Esophagus muscularis mucosa (tissue), 4 donors: ENCODE results near the gene CEBPG. TPM values are rescaled to one million over a fixed set of nuclear protein-coding genes. Genes with fewer than 3 reads are reported as not detected.

ENCODE experiments used
- DNase-seq: peaks from one replicate; pipeline ENCODE4 v3.0.0-alpha.2; 2017; ENCODE audit errors: extremely low spot score
- H3K27ac ChIP-seq, 4 donors: fragments of 200-600 bp; sonication (generic); replicated peaks in 1 of 4; 1 replicate in 3 of 4; 2 replicates in 1 of 4; pipeline ENCODE4 v1.5.1; 2016 to 2019; ENCODE audit warnings: mild to moderate bottlenecking in 1 of 4
- H3K27me3 ChIP-seq, 4 donors: fragments of 200-600 bp; sonication (generic); one replicate each; pipeline versions ENCODE4 v1.5.1 to v1.6.0; 2016 to 2019
- H3K36me3 ChIP-seq, 4 donors: fragments of 200-600 bp; sonication (generic); one replicate each; pipeline ENCODE4 v1.5.1; 2016 to 2019
- H3K4me1 ChIP-seq, 4 donors: fragments of 200-600 bp; sonication (generic); one replicate each; pipeline ENCODE4 v1.5.1; 2016 to 2019
- H3K4me3 ChIP-seq, 4 donors: fragments of 200-600 bp; sonication (generic); 1 replicate in 2 of 4; 2 replicates in 2 of 4; pipeline ENCODE4 v1.5.1; 2016 to 2019; ENCODE audit warnings: mild to moderate bottlenecking in 4 of 4, moderate library complexity in 1 of 4
- H3K9me3 ChIP-seq, 4 donors: fragments of 200-600 bp; sonication (generic); 1 replicate in 3 of 4; 2 replicates in 1 of 4; pipeline ENCODE4 v1.5.1; 2016 to 2019
- CTCF ChIP-seq, 3 experiments: fragments of 200-600 bp in 2 of 3; fragments of 450-650 bp in 1 of 3; sonication (generic) in 2 of 3; IDR thresholded peaks; one replicate each; pipeline ENCODE4 v1.5.1; 2017 to 2019; ENCODE audit warnings: antibody characterized with exemption in 3 of 3, mild to moderate bottlenecking in 2 of 3, moderate library complexity in 1 of 3
- EP300 ChIP-seq: sonication (generic); formaldehyde crosslinking; IDR thresholded peaks from one replicate; pipeline ENCODE4 v1.6.1; 2017; ENCODE audit warnings: antibody characterized with exemption
- POLR2A ChIP-seq: fragments of 450-650 bp; IDR thresholded peaks from one replicate; pipeline ENCODE4 v1.6.1; 2017; ENCODE audit warnings: antibody characterized with exemption, moderate library complexity, mild to moderate bottlenecking, low read depth
- POLR2AphosphoS5 ChIP-seq, 2 donors: sonication (generic); formaldehyde crosslinking; IDR thresholded peaks; one replicate each; pipeline ENCODE4 v1.6.1; 2017; ENCODE audit warnings: antibody characterized with exemption in 2 of 2
- WGBS: methylation state at CpG from one replicate; pipeline ENCODE4 v1.1.5; 2018; 5-methylcytosine and 5-hydroxymethylcytosine counted together
- intact Hi-C: fragments of 100-400 bp; cut with DNase I; formaldehyde crosslinking; loops from one replicate; pipeline ENCODE4 v1.15.1; 2023
- total RNA-seq, 4 donors: library from RNA; depleted of rRNA; stranded (reverse); fragments of >200 nt; gene quantifications; one replicate each; pipeline versions ENCODE4 v1.1.0 to v1.2.1, GENCODE V29; 2016

The CEBPG gene
- total RNA-seq, 4 donors from 2014 or later: 23.1 to 30.3 (median 28.5) TPM

DNA sequence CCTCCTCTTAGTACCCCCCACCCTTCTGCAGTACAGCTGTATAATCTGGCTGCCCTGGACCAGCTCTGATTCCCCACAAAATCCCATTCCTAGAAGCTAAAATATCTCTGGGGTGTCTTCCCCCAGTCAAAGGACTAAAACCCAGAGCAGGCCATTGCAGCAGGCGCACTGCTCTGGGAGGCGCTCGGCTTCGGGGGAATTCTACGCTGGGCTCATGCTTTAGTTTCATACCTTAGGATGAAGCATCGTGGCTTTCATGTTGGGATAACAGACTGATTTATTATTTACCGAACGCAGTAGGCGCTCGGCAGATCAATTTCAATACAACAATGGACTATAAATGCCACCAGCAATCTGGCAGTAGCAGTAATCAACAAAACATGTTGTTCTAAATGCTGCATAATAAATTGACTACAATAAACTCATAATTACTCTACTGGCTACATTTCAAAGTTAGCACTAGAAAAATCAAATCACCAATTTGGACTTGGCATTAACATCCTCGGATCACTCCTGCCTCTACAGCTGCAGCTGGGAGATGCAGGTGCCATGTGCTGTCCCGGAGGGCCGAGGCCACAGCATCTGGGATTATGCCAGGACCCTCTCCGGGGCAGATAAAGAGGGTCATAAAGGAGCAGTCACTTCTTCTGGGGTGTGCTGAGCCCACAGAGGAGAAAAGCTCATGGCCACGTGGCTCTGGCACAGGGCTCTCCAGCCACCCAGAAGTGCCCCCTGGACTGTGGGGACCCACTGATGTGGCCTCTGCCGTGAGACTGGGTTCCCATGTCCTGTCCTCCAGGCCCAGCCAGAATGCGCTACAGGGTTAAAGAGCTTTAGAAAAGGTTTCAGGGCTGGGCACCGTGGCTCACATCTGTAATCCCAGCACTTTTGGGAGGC, 35.3 kb downstream of the CEBPG start:
- no peak overlapping the region for H3K4me3 ChIP-seq
- WGBS: 91% methylated on average over 17 of the region's 18 CpGs
- H3K27ac ChIP-seq: no peak overlapping the region
- no peaks in the 10 kb centered on the region for H3K9me3 ChIP-seq
- intact Hi-C loops: loop anchor here (5.0 to 10.0 kb wide), 2 partner anchors 104 to 266 kb away; partner anchors contain the start of gene CEBPA
- peaks cover 3 to 40% (median 24%) of the 10 kb centered on the region in 4 donors for H3K36me3 ChIP-seq
- no peaks in the 10 kb centered on the region for H3K27me3 ChIP-seq
- no peak for TF ChIP-seq POLR2A
- TF ChIP-seq EP300: no peak
- TF ChIP-seq CTCF (IDR thresholded peaks at IDR 0.05): no peak
- TF ChIP-seq POLR2AphosphoS5 (IDR thresholded peaks at IDR 0.05): no peak
- DNase-seq: no peak
- peaks cover 4 to 27% (median 16%) of the 10 kb centered on the region in 4 donors for H3K4me1 ChIP-seq

GRCh38 chr19:33409906-33410685, 36.6 kb downstream of the CEBPG start:
- 100% methylated on average over 1 of the region's 27 CpGs for WGBS

GRCh38 chr19:33410915-33411401, 37.4 kb downstream of the CEBPG start:
- no peak overlapping the region for H3K4me3 ChIP-seq
- peaks cover 3 to 41% (median 24%) of the 10 kb centered on the region in 4 donors for H3K36me3 ChIP-seq
- peaks cover 4 to 12% (median 6%) of the 10 kb centered on the region in 4 donors for H3K4me1 ChIP-seq
- TF ChIP-seq CTCF (IDR thresholded peaks at IDR 0.05) (no peak), POLR2A (no peak), EP300 (no peak), POLR2AphosphoS5 (IDR thresholded peaks at IDR 0.05) (no peak)
- no peaks in the 10 kb centered on the region for H3K27me3 ChIP-seq
- intact Hi-C loops: no loop called here
- no peak for DNase-seq
- 80% methylated on average over 17 of the region's 21 CpGs for WGBS
- no peak overlapping the region for H3K27ac ChIP-seq
- H3K9me3 ChIP-seq: no peaks in the 10 kb centered on the region

More at GRCh38 chr19:33409906-33410685, 36.6 kb downstream of the CEBPG start:
- Histone ChIP-seq H3K9me3 (no peaks in the 10 kb centered on the region), H3K4me3 (no peak overlapping the region), H3K27ac (no peak overlapping the region), H3K36me3 (peaks cover 3 to 43% (median 24%) of the 10 kb centered on the region in 4 donors), H3K27me3 (no peaks in the 10 kb centered on the region), H3K4me1 (peaks cover 4 to 20% (median 10%) of the 10 kb centered on the region in 4 donors)
- intact Hi-C loops: loop anchor here (5.0 to 10.0 kb wide), 2 partner anchors 105 to 268 kb away; partner anchors contain the start of gene CEBPA
- no peak for TF ChIP-seq EP300
- TF ChIP-seq POLR2A: no peak
- TF ChIP-seq POLR2AphosphoS5 (IDR thresholded peaks at IDR 0.05): no peak
- TF ChIP-seq CTCF (IDR thresholded peaks at IDR 0.05): no peak
- no peak for DNase-seq

DNA sequence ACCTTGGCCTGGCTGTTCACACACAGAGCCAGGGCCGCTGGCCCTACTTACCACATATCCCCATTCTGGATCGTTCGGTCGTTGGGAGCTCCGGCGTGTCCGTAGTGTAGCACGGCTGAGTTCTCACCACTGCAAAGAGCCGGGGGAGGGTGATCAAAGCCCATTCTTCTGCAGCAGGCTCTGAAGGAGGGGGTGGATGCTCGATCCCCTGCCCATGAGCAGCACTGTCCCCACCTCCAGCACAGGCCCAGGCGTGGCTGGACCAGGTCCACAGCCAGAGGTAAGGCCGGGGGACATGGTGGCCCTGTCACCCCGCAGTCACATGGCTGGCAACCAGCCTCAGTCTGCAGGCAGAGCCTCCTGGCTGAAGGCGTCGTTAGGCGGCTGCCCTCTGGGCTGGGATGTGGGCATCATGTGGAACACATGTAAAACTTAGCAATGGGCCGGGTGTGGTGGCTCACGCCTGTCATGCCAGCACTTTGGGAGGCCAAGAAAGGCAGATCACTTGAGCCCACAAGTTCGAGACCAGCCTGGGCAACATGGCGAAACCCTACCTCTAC, 38.2 kb downstream of the CEBPG start:
- intact Hi-C loops: no loop called here
- Histone ChIP-seq H3K9me3 (no peaks in the 10 kb centered on the region), H3K27me3 (no peaks in the 10 kb centered on the region), H3K36me3 (peaks cover 3 to 41% (median 24%) of the 10 kb centered on the region in 4 donors), H3K27ac (no peak overlapping the region), H3K4me3 (no peak overlapping the region), H3K4me1 (peaks cover under 1 to 12% (median 6%) of the 10 kb centered on the region in 4 donors)
- 91% methylated on average over 18 of the region's 20 CpGs for WGBS
- TF ChIP-seq POLR2A: no peak
- TF ChIP-seq POLR2AphosphoS5 (IDR thresholded peaks at IDR 0.05): no peak
- no peak for TF ChIP-seq CTCF (IDR thresholded peaks at IDR 0.05)
- no peak for TF ChIP-seq EP300
- no peak for DNase-seq
